WTC11 (cell line): ENCODE measurements around the gene ARMH4. TPM values are rescaled to one million over a fixed set of nuclear protein-coding genes. Genes with fewer than 3 reads are reported as not detected.

Experiments
- ATAC-seq: fragments of 200-7000 bp; cut with Tn5 transposase; 2 replicates; pipeline ENCODE4 v1.10.0; 2021; ENCODE audit warnings: mild to moderate bottlenecking, moderate library complexity
- CTCF ChIA-PET: fragments of 300-600 bp; sonication (Branson Sonifier 250); formaldehyde crosslinking; loops from one replicate; lab custom pipeline; 2021; ENCODE audit warnings: antibody characterized with exemption; lab: Charles Lee
- POLR2A ChIA-PET: fragments of 350-600 bp; sonication (Branson Sonifier 250); formaldehyde crosslinking; loops from one replicate; lab custom pipeline; 2021; ENCODE audit warnings: antibody characterized with exemption; lab: Charles Lee
- DNase-seq: peaks from one replicate; pipeline ENCODE4 v3.0.0; 2021; ENCODE audit warnings: low spot score
- H3K27ac Mint-ChIP-seq: 2 replicates; pipeline ENCODE4 v1.8.0; 2021; ENCODE audit warnings: mixed read lengths
- H3K27me3 Mint-ChIP-seq: 2 replicates; pipeline ENCODE4 v1.8.0; 2021; ENCODE audit warnings: low read depth, mild to moderate bottlenecking, moderate library complexity, mixed read lengths
- H3K36me3 Mint-ChIP-seq: 2 replicates; pipeline ENCODE4 v1.8.0; 2021; ENCODE audit warnings: mixed read lengths
- H3K4me1 Mint-ChIP-seq: 2 replicates; pipeline ENCODE4 v1.8.0; 2022; ENCODE audit warnings: mixed read lengths
- H3K4me3 Mint-ChIP-seq: 2 replicates; pipeline ENCODE4 v1.8.0; 2021; ENCODE audit warnings: mild to moderate bottlenecking, moderate library complexity, mixed read lengths
- H3K9me3 Mint-ChIP-seq: 2 replicates; pipeline ENCODE4 v1.8.0; 2021; ENCODE audit warnings: mixed read lengths
- ARID4B ChIP-seq: sonication (generic); formaldehyde crosslinking; IDR thresholded peaks from 2 replicates; pipeline ENCODE4 v1.8.0; 2023; ENCODE audit warnings: missing genetic modification reagents, mild to moderate bottlenecking, borderline replicate concordance
- ERG ChIP-seq: fragments of 250-450 bp; sonication (Bioruptor Pico); IDR thresholded peaks from 2 replicates; pipeline ENCODE4 v1.8.0; 2021; ENCODE audit warnings: mild to moderate bottlenecking
- FOXK1 ChIP-seq: sonication (generic); formaldehyde crosslinking; IDR thresholded peaks from 2 replicates; pipeline ENCODE4 v1.8.0; 2022; ENCODE audit warnings: mild to moderate bottlenecking, moderate library complexity, missing genetic modification reagents
- NFE2L1 ChIP-seq: sonication (generic); formaldehyde crosslinking; IDR thresholded peaks from 2 replicates; pipeline ENCODE4 v1.8.1; 2023; ENCODE audit warnings: missing genetic modification reagents
- STAT6 ChIP-seq: sonication (generic); formaldehyde crosslinking; conservative IDR thresholded peaks from 2 replicates; pipeline ENCODE4 v1.8.1; 2023; ENCODE audit warnings: mild to moderate bottlenecking, low read depth, missing genetic modification reagents, moderate library complexity
- TEAD1 ChIP-seq: sonication (generic); formaldehyde crosslinking; IDR thresholded peaks from 2 replicates; pipeline ENCODE4 v1.8.0; 2022; ENCODE audit warnings: mild to moderate bottlenecking, missing genetic modification reagents
- ZNF232 ChIP-seq: sonication (generic); formaldehyde crosslinking; IDR thresholded peaks from 2 replicates; pipeline ENCODE4 v1.8.0; 2022; ENCODE audit warnings: mild to moderate bottlenecking, missing genetic modification reagents
- ZNF416 ChIP-seq: fragments of 250-450 bp; sonication (Bioruptor Pico); IDR thresholded peaks from 2 replicates; pipeline ENCODE4 v1.9.0; 2021; ENCODE audit warnings: mild to moderate bottlenecking, inconsistent platforms
- ZNF425 ChIP-seq: fragments of 250-450 bp; sonication (Bioruptor Pico); conservative IDR thresholded peaks from 2 replicates; pipeline ENCODE4 v1.9.0; 2021; ENCODE audit warnings: mild to moderate bottlenecking
- total RNA-seq: library from RNA; stranded (reverse); gene quantifications from 3 replicates; pipeline ENCODE4 v1.2.3, GENCODE V29; 2021
- TF ChIP-seq, protein P1 (sequence below): fragments of 250-450 bp; sonication (Bioruptor Pico); IDR thresholded peaks from 2 replicates; pipeline ENCODE4 v1.9.0; 2021; ENCODE audit warnings: moderate library complexity, mild to moderate bottlenecking, inconsistent platforms, borderline replicate concordance
- TF ChIP-seq, protein P2 (sequence below): sonication (generic); formaldehyde crosslinking; IDR thresholded peaks from 2 replicates; pipeline ENCODE4 v1.8.1; 2023; ENCODE audit warnings: mild to moderate bottlenecking, missing genetic modification reagents
- TF ChIP-seq, protein P3 (sequence below): sonication (generic); formaldehyde crosslinking; IDR thresholded peaks from 2 replicates; pipeline ENCODE4 v1.8.1; 2022; ENCODE audit warnings: missing genetic modification reagents, borderline replicate concordance
- TF ChIP-seq, protein P4 (sequence below): sonication (generic); formaldehyde crosslinking; IDR thresholded peaks from 2 replicates; pipeline ENCODE4 v1.8.1; 2023; ENCODE audit warnings: mild to moderate bottlenecking, missing genetic modification reagents, moderate library complexity
- TF ChIP-seq, protein P5 (sequence below): sonication (generic); formaldehyde crosslinking; IDR thresholded peaks from 2 replicates; pipeline ENCODE4 v1.8.0; 2022; ENCODE audit warnings: missing genetic modification reagents
- TF ChIP-seq, protein P6 (sequence below): sonication (generic); formaldehyde crosslinking; IDR thresholded peaks from 2 replicates; pipeline ENCODE4 v1.8.1; 2022; ENCODE audit warnings: mild to moderate bottlenecking, missing genetic modification reagents, moderate library complexity, borderline replicate concordance

The ARMH4 gene
- total RNA-seq, 1 experiment from 2014 or later, result 12.2 TPM

DNA sequence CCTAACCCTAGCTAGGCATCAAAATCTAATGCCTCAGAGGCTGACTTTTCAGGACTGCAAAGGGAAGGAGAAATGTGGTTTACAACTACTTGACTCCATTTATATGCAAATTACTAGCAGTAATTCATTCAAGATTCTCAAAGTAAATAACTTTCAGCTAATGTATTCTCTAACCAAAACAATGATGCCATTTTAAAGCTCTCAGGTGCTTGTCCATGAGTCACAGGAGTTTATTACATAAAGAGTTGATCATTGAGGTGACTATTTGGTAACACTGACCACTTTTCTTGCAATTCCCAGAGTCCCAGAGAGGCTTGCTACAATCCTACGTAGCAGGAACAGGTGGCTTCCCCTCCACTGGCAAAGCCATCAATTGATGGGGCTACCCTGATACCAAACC lies 177.1 kb downstream of the ARMH4 start:
- Mint-ChIP-seq H3K4me1 (peaks cover 17% of the 10 kb centered on the region), H3K9me3 (no peaks in the 10 kb centered on the region), H3K4me3 (no peak overlapping the region), H3K27ac (no peak overlapping the region), H3K27me3 (no peaks in the 10 kb centered on the region), H3K36me3 (no peaks in the 10 kb centered on the region)
- POLR2A ChIA-PET, result no interaction called here
- ATAC-seq, result peak; percentile 56
- DNase-seq, result no peak
- CTCF ChIA-PET, result interaction anchor here (1.0 to 2.8 kb wide), 3 partner anchors 13 to 448 kb away, joined by 3 to 10 read pairs (median 10); no protein-coding TSS in a partner anchor
- TF ChIP-seq, protein P1, sequence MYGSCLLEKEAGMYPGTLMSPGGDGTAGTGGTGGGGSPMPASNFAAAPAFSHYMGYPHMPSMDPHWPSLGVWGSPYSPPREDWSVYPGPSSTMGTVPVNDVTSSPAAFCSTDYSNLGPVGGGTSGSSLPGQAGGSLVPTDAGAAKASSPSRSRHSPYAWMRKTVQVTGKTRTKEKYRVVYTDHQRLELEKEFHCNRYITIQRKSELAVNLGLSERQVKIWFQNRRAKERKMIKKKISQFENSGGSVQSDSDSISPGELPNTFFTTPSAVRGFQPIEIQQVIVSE, result no peak
- no peak for TF ChIP-seq ARID4B (CRISPR knock-in tag)
- TF ChIP-seq ERG (CRISPR knock-in tag), result no peak
- no peak for TF ChIP-seq ZNF425 (CRISPR knock-in tag)
- TF ChIP-seq TEAD1 (CRISPR knock-in tag), result no peak
- TF ChIP-seq, protein P2, sequence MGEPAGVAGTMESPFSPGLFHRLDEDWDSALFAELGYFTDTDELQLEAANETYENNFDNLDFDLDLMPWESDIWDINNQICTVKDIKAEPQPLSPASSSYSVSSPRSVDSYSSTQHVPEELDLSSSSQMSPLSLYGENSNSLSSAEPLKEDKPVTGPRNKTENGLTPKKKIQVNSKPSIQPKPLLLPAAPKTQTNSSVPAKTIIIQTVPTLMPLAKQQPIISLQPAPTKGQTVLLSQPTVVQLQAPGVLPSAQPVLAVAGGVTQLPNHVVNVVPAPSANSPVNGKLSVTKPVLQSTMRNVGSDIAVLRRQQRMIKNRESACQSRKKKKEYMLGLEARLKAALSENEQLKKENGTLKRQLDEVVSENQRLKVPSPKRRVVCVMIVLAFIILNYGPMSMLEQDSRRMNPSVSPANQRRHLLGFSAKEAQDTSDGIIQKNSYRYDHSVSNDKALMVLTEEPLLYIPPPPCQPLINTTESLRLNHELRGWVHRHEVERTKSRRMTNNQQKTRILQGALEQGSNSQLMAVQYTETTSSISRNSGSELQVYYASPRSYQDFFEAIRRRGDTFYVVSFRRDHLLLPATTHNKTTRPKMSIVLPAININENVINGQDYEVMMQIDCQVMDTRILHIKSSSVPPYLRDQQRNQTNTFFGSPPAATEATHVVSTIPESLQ, result no peak
- no peak for TF ChIP-seq ZNF416 (CRISPR knock-in tag)
- no peak for TF ChIP-seq ZNF232
- no peak for TF ChIP-seq NFE2L1
- no peak for TF ChIP-seq FOXK1 (CRISPR knock-in tag)
- TF ChIP-seq, protein P3, sequence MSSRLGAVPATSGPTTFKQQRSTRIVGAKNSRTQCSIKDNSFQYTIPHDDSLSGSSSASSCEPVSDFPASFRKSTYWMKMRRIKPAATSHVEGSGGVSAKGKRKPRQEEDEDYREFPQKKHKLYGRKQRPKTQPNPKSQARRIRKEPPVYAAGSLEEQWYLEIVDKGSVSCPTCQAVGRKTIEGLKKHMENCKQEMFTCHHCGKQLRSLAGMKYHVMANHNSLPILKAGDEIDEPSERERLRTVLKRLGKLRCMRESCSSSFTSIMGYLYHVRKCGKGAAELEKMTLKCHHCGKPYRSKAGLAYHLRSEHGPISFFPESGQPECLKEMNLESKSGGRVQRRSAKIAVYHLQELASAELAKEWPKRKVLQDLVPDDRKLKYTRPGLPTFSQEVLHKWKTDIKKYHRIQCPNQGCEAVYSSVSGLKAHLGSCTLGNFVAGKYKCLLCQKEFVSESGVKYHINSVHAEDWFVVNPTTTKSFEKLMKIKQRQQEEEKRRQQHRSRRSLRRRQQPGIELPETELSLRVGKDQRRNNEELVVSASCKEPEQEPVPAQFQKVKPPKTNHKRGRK (CRISPR knock-in tag), result no peak
- TF ChIP-seq, protein P4, sequence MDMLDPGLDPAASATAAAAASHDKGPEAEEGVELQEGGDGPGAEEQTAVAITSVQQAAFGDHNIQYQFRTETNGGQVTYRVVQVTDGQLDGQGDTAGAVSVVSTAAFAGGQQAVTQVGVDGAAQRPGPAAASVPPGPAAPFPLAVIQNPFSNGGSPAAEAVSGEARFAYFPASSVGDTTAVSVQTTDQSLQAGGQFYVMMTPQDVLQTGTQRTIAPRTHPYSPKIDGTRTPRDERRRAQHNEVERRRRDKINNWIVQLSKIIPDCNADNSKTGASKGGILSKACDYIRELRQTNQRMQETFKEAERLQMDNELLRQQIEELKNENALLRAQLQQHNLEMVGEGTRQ (CRISPR knock-in tag), result no peak
- TF ChIP-seq, protein P5, sequence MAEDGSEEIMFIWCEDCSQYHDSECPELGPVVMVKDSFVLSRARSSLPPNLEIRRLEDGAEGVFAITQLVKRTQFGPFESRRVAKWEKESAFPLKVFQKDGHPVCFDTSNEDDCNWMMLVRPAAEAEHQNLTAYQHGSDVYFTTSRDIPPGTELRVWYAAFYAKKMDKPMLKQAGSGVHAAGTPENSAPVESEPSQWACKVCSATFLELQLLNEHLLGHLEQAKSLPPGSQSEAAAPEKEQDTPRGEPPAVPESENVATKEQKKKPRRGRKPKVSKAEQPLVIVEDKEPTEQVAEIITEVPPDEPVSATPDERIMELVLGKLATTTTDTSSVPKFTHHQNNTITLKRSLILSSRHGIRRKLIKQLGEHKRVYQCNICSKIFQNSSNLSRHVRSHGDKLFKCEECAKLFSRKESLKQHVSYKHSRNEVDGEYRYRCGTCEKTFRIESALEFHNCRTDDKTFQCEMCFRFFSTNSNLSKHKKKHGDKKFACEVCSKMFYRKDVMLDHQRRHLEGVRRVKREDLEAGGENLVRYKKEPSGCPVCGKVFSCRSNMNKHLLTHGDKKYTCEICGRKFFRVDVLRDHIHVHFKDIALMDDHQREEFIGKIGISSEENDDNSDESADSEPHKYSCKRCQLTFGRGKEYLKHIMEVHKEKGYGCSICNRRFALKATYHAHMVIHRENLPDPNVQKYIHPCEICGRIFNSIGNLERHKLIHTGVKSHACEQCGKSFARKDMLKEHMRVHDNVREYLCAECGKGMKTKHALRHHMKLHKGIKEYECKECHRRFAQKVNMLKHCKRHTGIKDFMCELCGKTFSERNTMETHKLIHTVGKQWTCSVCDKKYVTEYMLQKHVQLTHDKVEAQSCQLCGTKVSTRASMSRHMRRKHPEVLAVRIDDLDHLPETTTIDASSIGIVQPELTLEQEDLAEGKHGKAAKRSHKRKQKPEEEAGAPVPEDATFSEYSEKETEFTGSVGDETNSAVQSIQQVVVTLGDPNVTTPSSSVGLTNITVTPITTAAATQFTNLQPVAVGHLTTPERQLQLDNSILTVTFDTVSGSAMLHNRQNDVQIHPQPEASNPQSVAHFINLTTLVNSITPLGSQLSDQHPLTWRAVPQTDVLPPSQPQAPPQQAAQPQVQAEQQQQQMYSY (CRISPR knock-in tag), result no peak
- no peak for TF ChIP-seq STAT6 (CRISPR knock-in tag)
- TF ChIP-seq, protein P6, sequence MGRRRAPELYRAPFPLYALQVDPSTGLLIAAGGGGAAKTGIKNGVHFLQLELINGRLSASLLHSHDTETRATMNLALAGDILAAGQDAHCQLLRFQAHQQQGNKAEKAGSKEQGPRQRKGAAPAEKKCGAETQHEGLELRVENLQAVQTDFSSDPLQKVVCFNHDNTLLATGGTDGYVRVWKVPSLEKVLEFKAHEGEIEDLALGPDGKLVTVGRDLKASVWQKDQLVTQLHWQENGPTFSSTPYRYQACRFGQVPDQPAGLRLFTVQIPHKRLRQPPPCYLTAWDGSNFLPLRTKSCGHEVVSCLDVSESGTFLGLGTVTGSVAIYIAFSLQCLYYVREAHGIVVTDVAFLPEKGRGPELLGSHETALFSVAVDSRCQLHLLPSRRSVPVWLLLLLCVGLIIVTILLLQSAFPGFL, result no peak
